Measurements from ENCODE around the gene FBXO36. TPM values are rescaled to one million over a fixed set of nuclear protein-coding genes. Genes with fewer than 3 reads are reported as not detected.

FBXO36 gene, protein sequence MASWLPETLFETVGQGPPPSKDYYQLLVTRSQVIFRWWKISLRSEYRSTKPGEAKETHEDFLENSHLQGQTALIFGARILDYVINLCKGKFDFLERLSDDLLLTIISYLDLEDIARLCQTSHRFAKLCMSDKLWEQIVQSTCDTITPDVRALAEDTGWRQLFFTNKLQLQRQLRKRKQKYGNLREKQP
- 3.5 and 4.2 TPM in 2 replicates for total RNA-seq

DNA sequence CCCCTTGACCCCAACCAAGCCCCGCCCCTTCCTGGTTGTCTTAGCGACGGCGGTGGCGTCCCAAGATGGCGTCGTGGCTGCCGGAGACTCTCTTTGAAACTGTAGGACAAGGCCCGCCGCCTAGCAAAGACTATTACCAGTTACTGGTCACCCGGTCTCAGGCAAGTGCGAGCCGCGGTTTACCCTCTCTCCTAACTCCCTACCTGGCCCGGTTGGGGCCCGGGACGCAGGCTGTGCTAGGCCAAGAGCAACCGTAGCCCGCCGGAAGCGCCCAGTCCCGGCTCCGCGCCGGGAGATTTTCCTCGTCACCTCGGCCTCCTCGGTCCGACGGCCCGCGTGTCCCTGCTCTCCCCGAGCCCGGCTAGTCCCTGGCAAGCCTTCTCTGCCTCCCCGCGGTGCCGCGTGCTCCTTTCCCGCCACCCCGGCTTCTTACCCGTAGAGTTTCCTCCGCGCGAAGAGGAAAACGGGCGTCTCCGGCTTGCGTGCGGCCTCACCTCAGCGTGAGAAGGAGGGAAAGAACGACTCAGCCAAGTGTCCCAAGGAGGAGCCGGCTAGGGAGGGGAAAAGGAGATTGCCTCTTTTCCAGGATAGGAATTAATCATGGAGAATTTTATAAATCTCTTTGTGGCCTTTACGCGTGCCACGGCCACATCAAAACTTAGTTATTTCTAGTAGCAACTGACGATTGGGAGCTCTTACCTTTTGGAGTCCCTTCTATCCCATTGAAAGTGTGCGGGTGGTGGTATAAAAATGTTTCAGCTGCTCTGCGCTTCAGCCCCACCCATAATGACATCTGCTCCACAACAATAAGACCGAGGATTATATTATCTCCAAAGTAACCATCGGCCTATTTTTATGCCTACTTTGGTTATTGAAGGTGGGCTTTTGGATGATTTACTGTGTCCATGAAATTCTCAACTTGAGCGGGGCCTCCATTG is at the start of gene FBXO36:
FBXO36 (plus strand) TSS at position 55 of the 938 bp plus-strand sequence; CDS start at position 66, 11 bp downstream.
- DNase-seq (ENCODE audit: low read depth): peak; percentile 7
- peak within 1 kb of the TSS; percentile 98 for H3K4me3 ChIP-seq (ENCODE audit: low read depth, low read length)
- no peak for TF ChIP-seq CTCF (IDR thresholded peaks at IDR 0.05; ENCODE audit: insufficient read depth, low read length, poor library complexity, severe bottlenecking)

GRCh38 chr2:229873123-229873581 is 49.2 kb upstream of the FBXO36 start:
- DNase-seq (ENCODE audit: low read depth): no peak
- Histone ChIP-seq H3K36me3 (ENCODE audit: control insufficient read depth, insufficient read depth, low read length) (no peaks in the 10 kb centered on the region), H3K27me3 (ENCODE audit: control insufficient read depth, insufficient read depth, low read length) (no peaks in the 10 kb centered on the region), H3K4me3 (ENCODE audit: low read depth, low read length) (no peak overlapping the region)
- TF ChIP-seq CTCF (IDR thresholded peaks at IDR 0.05; ENCODE audit: insufficient read depth, low read length, poor library complexity, severe bottlenecking): no peak

More for the DNA sequence above, at the start of gene FBXO36:
- H3K27me3 ChIP-seq (ENCODE audit: control insufficient read depth, insufficient read depth, low read length): no peaks in the 10 kb centered on the region
- no peaks in the 10 kb centered on the region for H3K36me3 ChIP-seq (ENCODE audit: control insufficient read depth, insufficient read depth, low read length)

DNA sequence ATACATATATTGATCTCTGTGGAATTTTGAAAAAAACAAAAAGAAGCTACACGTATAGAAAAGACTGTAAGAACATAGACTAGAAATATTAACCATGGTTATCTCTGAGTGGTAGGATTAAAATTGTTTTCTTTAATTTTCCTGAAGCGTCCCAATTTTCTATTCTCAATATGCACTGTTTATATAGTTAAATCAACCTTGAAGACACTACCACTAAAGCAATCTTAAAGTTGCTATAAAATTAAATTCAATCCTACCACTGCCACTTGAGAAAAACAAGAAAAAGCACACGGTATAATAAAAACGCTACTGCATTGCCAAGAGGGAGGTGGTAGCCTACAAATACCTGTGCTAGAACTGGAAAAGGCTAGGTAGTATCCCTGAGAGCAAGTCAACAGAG is 47.7 kb upstream of the FBXO36 start:
- DNase-seq (ENCODE audit: low read depth): no peak
- Histone ChIP-seq H3K36me3 (ENCODE audit: control insufficient read depth, insufficient read depth, low read length) (no peaks in the 10 kb centered on the region), H3K27me3 (ENCODE audit: control insufficient read depth, insufficient read depth, low read length) (no peaks in the 10 kb centered on the region), H3K4me3 (ENCODE audit: low read depth, low read length) (no peak overlapping the region)
- TF ChIP-seq CTCF (IDR thresholded peaks at IDR 0.05; ENCODE audit: insufficient read depth, low read length, poor library complexity, severe bottlenecking): no peak

DNA sequence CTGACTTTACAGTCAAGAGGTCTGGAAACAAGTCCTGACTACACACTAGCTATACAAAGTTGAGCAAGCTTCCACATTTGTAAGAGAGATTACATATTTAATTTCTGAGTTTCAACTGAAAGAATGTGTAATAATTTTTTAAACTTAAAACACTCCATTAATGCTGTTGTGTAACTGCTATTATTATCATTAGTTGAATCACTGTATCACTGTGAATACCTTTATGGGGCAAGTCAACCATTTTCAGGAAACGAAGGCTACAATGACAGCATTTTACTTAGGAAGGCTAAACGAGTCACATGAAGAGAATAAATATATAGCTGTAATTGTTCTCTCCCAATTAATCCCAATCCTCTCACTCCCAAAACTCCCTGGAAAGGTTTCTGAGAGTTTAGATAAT is 46.8 kb upstream of the FBXO36 start:
- H3K4me3 ChIP-seq (ENCODE audit: low read depth, low read length): no peak overlapping the region
- H3K36me3 ChIP-seq (ENCODE audit: control insufficient read depth, insufficient read depth, low read length): no peaks in the 10 kb centered on the region
- no peak for TF ChIP-seq CTCF (IDR thresholded peaks at IDR 0.05; ENCODE audit: insufficient read depth, low read length, poor library complexity, severe bottlenecking)
- no peak for DNase-seq (ENCODE audit: low read depth)
- no peaks in the 10 kb centered on the region for H3K27me3 ChIP-seq (ENCODE audit: control insufficient read depth, insufficient read depth, low read length)

DNA sequence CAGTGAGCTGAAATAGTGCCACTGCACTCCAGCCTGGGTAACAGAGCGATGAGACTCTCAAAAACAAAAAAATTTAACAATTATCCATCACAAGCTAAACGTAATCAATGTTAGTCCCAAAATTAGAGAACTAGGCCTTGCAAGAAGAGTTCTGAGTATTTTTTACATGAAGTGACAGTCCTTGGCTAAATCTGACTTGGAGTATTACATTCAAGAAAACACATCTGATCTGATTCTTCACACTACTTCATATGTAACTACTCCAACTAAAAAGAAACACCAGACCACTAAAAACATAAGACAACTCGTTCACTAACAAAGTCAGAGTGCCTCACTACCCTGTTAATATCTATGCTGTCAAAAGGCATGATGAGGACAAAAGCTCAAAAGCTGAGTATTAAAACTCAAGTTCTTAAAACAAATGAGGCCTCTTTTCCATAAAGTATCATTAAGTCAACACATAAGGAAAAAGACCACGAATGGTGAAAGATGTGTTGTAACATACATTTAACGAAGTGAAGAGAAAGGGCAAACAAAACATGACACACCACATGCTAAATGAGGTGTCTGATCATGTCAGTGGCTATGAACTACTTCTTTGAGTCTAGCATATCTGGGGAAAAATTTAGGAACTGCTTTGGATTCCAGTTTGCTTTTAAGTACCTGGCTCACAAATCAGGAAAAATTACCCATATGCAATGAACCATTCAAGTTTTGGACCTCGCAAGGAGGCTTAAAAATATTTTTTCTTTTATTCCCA is 42.9 kb upstream of the FBXO36 start:
- H3K27me3 ChIP-seq (ENCODE audit: control insufficient read depth, insufficient read depth, low read length): no peaks in the 10 kb centered on the region
- H3K36me3 ChIP-seq (ENCODE audit: control insufficient read depth, insufficient read depth, low read length): no peaks in the 10 kb centered on the region
- H3K4me3 ChIP-seq (ENCODE audit: low read depth, low read length): no peak overlapping the region
- DNase-seq (ENCODE audit: low read depth): no peak
- TF ChIP-seq CTCF (IDR thresholded peaks at IDR 0.05; ENCODE audit: insufficient read depth, low read length, poor library complexity, severe bottlenecking): no peak

Measured in kidney epithelial cell (primary cell).